HG02884 (cell line): ENCODE measurements around the gene TLR3.

ENCODE experiments used
- ATAC-seq: cut with Tn5 transposase; IDR thresholded peaks from one replicate; pipeline ENCODE4 v1.9.1; 2021; ENCODE audit warnings: mild to moderate bottlenecking, moderate library complexity; ENCODE audit not compliant: unreplicated experiment

The TLR3 gene

DNA sequence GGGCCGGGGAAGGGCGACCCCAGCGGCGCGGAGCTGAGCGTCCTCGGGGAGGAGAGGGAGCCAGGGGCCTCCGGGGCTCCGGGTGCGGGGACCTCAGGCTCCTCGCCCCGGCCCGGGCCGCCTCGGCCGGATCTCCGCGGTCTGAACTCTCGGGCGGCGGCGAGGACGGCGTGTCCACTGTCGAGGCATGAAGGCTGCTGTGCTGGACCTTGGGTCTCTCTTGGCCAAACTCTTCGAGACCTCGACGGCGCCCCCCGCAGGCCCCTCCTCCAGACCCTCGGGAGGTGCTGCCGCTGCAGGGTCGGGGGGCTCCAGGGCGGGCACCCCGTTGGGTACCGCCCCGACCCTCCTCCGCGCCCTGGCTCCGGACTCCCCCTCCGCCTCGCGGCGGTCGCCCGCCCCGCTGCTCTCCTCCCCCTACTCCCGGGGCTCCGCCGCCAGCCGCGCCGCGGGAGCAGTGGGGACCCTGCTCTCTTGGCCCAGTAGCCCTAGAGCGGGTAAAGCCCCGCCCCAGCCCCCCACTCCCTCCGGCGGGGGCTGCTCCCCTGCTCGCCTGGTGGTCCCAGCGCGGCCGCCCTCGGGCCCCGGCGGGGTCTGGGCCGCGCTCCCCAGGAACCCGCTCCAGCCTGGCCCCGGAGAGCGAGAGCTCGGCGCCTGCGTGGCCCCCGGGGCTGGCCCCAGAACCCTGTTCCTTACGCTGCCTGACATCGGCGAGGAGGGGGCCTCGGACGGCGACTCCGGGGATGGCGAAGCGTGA, 36.1 kb downstream of the TLR3 start:
- ATAC-seq, result peak; percentile 29

DNA sequence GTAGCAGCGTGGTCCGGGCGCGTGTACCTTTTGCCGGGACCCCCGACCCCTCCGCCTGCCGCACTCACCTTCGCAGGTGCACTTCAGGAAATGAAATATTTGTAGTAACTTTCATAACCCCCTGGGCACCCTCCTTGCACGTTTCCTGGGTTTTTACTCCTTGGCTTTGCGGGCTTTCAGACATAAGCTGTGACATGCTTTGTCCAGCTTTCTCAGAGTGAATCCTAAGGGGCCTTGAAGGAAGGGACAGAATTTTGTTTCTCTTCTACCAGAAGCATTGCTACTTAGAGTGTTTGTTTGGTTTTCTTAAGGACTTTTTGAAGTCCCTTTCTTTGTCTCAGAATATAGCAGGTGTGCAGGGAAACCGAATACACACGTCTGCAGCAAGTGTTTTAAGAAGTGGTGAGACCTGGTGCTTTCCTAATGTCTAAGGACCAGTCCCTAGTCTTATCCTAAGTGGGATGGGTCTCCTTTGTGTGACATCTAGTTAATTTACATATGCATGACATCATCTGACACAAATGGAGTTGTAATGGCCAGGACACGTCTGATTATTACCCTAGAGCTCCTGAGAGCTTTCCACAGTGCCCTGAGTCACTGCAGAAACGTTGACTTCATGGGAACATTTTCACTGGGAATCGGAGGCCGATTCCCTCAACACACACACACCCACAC, 36.8 kb downstream of the TLR3 start:
- no peak for ATAC-seq

DNA sequence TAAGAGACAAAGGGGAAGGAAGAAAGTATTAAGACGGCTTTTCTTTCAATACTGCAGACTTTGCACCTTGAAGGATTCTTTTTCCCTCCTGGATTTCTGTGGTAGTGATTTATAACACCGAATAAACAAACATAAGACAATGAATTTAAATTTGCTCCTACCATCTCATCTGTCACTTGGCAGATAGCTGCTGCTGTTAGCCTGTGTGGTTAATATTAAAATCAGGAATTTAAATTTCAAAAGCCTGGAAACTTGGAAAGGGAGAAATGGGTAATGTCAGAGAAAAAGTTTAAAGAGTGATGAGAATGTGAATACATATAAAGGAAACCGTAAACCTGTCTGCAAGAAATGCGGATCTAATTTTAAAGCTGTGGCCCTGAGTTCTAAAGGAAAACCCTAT, 39.0 kb downstream of the TLR3 start:
- no peak for ATAC-seq

DNA sequence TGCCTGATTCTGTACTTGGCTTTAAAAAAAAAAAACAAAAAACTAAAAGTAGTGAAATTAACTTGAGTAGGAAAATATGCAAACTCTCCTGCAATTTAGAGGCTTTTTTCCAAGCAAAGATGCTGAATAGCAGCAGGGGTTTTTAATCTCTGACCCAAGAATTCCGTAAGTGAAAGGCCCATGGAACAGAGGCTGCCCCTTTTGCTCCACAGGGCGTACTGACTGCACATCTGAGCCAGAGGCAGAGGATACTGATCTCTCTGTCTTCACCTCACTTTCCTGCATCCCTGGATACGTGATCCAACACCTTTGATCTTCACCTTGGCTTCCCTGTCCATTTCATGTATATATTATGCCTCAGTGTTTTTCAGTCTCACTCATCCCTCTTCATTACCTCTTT, 39.4 kb downstream of the TLR3 start:
- no peak for ATAC-seq

DNA sequence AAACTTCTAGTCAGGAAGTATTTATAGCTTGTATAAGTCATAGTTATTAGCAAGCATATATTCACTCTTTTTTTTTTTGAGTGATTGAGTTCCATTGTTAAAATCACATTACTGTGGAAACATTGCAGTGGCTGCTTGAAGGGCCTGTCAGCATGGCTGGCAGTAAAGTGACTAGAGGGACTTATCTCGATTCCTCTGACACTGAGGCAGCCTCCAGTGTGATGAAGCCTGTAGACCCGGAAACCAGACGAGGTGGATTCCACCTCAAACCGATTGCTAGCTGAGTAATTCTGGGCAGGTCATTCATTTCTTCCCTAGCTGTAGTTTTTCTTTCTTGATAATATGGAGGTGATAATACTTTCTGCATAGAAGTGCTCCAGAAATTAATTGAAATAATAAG, 40.3 kb downstream of the TLR3 start:
- ATAC-seq, result no peak

DNA sequence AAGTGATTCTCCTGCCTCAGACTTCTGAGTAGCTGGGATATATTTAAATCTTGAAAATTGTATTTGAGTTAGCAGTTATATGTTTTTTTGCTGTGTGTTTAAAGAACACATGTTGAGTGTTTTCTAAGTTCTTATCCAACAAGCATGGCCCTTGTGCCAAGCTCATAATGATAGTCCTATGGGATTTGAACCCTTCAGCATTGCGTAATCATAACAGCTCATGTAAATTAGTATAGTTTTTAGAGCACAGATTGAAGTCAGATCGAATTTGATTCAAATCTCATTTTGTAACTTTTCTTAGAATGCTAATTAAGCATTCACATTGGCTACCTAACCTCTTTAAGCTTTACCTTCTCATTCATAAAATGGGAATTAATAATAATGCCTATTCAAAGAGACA, 47.7 kb downstream of the TLR3 start:
- no peak for ATAC-seq

DNA sequence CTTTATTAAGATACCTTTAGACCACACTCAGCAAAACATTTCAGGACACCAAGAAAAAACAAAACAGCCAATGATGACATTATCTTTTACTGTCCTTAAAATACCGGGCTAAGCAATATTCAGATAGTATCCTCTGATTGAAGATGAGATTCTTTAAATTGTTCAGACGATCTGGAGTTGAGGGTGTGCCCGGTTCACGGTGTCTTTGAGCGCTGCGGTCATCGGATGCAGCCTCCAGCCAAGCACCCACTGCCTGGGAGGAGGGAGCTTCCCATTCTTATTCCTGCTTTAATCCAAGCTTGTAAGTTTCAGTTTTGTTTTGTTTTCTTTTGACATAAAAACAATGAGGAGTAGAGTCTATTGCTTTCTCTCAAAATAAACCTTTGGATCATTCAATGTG, 49.6 kb downstream of the TLR3 start:
- ATAC-seq, result no peak

DNA sequence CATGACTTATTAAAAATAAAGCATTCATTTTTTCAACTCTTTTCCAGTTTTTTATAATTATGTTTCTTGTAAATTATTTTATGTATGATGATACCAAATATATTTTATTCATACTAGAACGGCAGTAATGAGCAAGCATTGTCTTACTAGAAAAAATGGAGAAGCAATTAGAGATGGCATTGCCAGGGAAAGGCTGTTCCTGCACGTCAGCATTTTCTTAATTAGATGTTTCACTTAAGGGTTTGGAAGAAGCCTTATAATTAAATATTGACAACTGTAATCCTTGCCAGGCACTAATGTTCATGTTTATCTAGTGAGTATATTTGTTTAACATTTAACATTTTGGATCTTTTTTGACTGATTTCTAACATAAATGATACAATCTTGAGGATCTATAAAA, 52.1 kb downstream of the TLR3 start:
- ATAC-seq, result no peak

DNA sequence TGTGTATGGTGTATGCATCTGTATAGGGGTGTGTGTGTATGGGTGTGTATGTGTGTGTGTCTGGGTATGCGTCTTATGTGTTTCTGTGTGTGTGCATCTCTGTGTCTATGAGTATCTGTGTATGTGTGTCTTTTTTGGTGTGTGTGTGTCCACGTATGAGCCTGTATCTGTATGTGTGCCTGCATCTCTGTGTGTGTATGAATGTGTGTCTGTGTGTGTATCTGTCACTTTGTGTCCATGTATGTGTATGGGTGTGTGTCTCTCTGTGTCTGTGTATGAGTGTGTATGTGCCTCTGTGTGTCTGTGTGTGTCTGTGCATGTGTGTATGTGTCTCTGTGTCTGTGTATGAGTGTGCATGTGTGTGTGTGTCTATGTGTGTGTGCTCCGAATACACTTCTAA, 59.9 kb downstream of the TLR3 start:
- ATAC-seq, result no peak

DNA sequence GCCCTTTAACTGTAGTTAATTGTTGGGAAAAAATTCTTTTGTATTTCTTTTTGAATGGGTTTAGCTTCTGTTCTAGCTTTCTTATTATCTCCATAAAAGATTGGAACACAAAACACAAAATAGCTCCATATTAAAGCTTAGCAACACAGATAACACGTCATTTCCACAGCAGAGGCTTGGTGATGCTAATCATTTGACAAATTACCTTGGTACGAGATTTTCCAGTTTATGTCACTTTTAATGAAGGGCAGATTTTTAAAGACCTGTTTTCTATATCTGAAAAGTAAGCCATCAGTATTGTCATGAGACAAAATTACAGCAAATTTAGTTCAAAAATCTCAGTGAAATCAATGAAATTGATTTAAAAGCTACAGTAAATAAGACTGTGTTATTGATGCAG, 63.0 kb downstream of the TLR3 start:
- no peak for ATAC-seq

DNA sequence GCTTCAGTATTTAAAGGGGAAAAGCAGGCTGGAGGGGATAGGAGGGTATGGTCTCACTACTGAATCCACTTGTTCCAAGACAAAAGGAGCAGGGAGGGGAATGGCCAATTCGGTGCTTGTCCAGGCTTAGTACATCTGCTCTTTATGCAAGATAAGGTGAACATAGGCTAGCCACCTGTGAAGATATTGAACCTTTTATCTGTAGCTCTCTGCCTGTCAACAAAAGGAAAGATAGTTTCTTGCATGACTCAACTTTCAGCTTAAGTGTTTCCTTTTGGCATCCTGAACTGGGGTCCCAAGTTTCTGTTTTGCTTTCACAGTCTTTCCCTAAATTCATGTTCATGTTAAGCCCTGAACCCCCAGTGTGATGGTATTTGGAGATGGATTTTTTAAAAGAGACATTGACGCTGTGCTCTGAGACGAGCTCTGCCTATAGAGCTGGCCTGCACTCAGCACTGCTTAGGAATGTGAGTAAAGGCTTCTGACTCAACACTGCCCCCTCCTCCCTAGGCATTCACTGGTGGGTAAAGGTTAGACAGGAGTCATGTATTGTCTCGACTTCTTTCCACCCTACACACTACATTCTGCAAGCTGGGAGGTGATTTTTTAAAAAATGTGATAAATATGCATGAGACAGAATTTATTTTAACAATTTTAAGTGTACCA, 63.8 kb downstream of the TLR3 start:
- no peak for ATAC-seq

DNA sequence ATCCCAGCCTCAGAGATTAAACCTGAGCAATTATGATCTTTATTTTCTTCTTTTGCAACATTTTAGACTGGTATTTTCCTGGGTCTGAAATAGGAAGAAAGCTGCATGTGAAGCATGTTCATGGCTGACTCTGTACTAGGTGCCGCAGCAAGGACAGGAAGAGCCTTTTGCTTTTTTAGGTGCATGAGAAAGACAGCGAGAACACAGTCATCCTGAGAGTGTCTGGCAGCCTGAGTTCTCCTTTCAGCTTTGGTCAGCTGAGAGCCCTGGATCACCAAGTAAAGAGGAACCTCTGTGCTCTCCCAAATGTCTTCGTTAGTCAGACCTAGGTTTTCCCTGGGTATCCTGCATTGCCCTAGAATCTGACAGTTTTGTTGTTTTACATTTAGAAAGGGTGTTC, 65.3 kb downstream of the TLR3 start:
- peak; percentile 99 for ATAC-seq

DNA sequence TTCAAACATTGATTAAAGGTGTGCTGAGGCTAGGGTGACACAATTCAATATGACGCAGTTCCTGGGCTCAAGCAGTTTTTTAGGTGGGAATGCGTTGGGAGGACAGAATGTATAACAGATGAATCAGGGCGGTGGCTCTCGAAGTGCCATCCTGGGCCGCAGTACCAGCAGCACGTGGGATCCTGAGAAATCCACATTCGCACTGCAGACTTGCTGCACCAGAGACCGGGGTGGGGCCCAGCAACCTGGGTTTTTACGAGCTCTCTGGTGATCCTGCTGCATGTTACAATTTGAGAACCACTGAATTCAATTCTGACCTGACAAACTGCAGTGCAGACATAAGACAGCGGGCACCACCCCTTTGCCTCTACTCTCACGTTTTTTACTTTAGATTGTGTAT, 65.9 kb downstream of the TLR3 start:
- no peak for ATAC-seq

DNA sequence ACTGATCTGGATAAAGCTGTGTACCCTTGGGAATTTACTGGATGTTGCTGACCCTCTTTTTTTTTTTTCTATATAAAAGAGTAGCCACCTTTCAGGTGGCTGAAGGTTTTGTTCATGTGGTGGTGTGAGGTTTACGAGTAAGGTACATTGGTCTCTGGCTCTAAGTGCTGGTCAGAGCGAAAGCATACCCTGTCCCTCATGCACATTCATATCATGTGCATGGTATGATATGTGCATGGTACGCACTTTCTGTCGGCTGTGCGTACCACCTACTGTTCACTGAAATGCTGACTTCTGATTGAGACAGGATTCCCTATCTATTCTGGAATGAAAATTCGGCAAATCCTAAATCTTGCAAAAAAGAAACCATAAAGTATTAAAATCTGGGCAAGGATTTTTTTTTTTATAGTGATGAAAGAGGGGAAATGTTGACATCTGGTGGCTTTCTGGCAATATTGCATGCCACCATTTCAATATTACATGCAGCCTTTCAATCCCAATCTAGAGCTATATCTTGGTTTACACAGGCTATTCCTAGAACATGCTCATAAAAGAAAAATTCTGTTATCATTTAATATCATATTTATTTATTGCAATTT, 68.3 kb downstream of the TLR3 start:
- no peak for ATAC-seq
